MM.1S (cell line): Measurements from ENCODE around the gene ARID3C.

Source experiments
- EZH2 ChIP-seq: fragments of 300-600 bp; sonication (generic); optimal IDR thresholded peaks from 2 replicates; pipeline ENCODE3; 2017; ENCODE audit warnings: low read depth, mild to moderate bottlenecking, antibody characterized with exemption, low read length, mixed read lengths
- EZH2phosphoT487 ChIP-seq: fragments of 300-600 bp; sonication (generic); IDR thresholded peaks from 2 replicates; pipeline ENCODE4 v1.6.1; 2018; ENCODE audit warnings: antibody characterized with exemption, low read length
- TF ChIP-seq, protein P1 (sequence below): fragments of 300-600 bp; sonication (generic); IDR thresholded peaks from 2 replicates; pipeline ENCODE4 v1.5.1; 2016; ENCODE audit warnings: antibody characterized with exemption, low read length, mixed read lengths

DNA sequence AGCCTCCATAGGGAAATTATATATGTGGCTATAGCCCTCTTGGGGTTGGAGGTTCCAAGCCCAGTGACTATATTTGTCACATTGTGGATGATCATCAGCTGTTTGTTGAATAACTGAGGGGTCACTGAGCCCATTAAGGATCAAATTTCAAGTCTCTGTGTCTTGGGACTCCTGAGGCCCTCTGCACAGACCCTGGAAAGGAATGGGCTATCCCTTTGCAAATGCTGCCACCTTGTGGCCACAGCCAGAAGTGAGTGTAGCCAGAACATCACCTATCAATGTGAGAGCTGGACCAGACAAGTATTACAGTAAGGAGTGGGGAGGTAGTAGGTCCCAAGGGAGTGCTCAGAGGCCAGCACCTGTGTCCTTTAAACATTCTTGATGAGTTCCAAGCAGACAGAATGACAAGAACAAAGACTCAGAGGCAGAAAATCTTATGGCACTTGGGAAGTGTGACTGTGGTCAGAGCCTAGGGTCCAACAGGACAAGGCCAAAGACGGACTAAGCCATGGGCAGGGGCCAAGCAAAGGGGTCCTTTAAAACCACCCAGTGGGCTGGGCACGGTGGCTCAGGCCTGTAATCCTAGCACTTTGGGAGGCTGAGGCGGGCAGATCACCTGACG, 25.1 kb downstream of the ARID3C start:
- TF ChIP-seq, protein P1, sequence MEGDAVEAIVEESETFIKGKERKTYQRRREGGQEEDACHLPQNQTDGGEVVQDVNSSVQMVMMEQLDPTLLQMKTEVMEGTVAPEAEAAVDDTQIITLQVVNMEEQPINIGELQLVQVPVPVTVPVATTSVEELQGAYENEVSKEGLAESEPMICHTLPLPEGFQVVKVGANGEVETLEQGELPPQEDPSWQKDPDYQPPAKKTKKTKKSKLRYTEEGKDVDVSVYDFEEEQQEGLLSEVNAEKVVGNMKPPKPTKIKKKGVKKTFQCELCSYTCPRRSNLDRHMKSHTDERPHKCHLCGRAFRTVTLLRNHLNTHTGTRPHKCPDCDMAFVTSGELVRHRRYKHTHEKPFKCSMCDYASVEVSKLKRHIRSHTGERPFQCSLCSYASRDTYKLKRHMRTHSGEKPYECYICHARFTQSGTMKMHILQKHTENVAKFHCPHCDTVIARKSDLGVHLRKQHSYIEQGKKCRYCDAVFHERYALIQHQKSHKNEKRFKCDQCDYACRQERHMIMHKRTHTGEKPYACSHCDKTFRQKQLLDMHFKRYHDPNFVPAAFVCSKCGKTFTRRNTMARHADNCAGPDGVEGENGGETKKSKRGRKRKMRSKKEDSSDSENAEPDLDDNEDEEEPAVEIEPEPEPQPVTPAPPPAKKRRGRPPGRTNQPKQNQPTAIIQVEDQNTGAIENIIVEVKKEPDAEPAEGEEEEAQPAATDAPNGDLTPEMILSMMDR, result peak; percentile 95
- TF ChIP-seq EZH2phosphoT487 (no peak), EZH2 (no peak)
